NCI-H2107 treated with DMSO at 0.1 percent for 48 hours (cell line): ENCODE results near the gene SDC1.

Experiments
- DNase-seq: peaks from one replicate; lab custom pipeline; 2025; ENCODE audit not compliant: unreplicated experiment; lab: John Stamatoyannopoulos, UW

Gene SDC1

DNA sequence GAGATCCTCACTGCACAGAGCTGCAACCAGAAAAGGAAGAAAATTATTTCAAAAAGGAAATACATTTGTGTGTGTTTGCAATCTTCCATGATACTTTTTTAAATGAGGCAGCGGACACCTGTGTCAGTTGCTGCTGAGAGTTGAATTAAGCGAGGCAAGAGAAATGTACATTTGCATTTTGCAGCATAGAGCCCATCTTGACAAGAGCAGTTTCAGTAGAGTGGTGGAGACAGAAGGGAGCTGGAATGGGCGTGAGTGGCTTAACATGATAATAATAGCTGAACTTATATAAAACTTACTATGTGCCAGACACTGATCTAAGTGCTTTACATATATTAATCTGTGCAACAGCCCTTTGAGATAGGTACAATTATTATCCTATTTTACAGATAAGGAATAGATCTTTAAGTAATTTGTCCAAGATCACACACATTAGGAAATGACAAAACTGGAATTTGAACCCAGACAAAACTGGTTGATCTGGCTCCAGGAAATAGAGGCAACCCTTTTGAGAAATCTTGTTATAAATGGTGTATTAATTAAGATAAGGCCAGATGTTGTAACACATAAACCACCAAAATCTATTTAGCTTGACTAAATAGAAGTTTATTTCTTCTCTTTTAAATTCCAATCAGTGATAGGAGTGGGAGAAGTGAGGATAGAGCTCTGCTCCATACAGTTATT, 68.7 kb downstream of the SDC1 start:
- DNase-seq: no peak

DNA sequence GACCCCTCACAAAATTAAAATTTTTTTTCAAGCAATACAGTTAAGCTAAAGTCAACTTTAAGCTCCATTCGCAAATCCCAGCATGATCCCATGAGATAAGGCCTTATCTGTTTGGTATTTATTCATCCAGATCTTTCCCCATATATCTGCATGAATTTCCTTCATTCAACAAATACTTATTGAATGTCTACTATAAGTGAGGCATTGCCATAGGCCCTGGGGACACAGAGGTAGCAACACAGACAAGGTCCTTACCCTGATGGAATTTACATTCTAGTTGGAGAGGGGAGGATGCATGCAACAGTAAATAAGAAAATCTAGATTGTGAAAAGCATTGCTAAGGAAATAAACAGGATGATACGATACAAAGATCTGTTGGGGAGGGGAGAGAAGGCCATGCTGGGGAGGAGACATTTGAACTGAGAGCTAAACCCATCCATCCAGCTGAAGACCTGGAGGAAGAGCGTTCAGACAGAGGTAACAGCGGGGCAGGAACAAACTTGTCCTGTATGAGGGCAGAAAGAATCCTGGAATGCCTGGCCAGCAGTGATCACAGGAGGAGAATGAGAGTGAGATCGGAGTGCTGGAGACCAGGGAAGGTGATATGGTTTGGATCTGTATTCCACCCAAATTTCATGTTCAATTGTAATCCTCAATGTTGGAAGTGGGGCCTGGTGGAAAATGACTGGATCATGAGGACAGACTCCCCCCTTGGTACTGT, 71.6 kb downstream of the SDC1 start:
- no peak for DNase-seq

DNA sequence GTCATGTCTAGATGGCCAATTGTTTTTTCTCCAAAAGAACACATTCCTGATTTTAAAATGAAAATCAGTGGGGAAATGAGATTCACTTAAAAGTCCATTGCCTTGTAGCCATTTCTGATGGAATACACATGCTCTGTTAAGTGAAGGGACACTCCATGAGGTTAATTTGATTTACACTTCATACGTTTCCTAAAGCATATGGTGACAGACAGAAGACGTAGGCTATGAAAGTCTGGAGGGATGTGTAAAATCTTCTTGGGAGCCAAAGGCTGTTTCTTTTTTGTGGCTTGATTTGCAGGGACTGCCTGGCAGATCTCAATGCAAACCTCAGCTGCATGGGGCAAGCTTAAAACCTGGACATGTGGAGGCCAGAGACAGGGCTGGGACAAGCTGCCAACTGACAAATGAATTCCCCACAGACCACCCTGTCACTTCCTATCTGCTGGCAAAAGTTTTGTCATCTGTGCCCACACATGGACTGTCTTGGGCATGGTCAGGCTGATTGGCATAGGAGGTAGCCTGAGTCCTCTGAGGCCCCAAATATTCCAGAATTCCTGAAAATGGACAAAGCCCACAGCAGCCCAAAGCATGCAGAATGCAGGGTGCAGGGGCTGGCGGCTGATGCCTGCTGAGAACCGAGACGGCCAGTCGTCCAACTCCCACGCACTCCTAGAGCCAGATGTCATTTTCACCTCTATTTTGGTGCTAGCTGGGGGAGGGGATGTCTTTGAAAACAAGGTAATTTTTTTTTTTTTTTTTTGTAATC, 73.9 kb downstream of the SDC1 start:
- DNase-seq: no peak
